Right atrium auricular region (tissue), 2 donors: ENCODE results near the gene TBC1D2B. TPM values are rescaled to one million over a fixed set of nuclear protein-coding genes. Genes with fewer than 3 reads are reported as not detected.

ENCODE experiments used
- DNase-seq: peaks from one replicate; pipeline ENCODE4 v3.0.0-alpha.2; 2019; ENCODE audit warnings: low spot score
- H3K27ac ChIP-seq, 2 donors: fragments of 200-600 bp; sonication (generic); 1 replicate in 1 of 2; 2 replicates in 1 of 2; pipeline ENCODE4 v1.5.1; 2016 to 2019
- H3K27me3 ChIP-seq, 2 donors: fragments of 200-600 bp; sonication (generic); one replicate each; pipeline versions ENCODE4 v1.5.1 to v1.6.0; 2017 to 2019
- H3K36me3 ChIP-seq: fragments of 200-600 bp; sonication (generic); one replicate; pipeline ENCODE4 v1.5.1; 2016
- H3K4me1 ChIP-seq, 2 donors: fragments of 200-600 bp; sonication (generic); one replicate each; pipeline versions ENCODE4 v1.5.1 to v1.6.0; 2017 to 2019
- H3K4me3 ChIP-seq, 2 donors: fragments of 200-600 bp; sonication (generic); 1 replicate in 1 of 2; 2 replicates in 1 of 2; pipeline ENCODE4 v1.5.1; 2017 to 2019; ENCODE audit warnings: mild to moderate bottlenecking in 1 of 2, moderate library complexity in 1 of 2
- H3K9me3 ChIP-seq, 2 donors: fragments of 200-600 bp; sonication (generic); one replicate each; pipeline ENCODE4 v1.5.1; 2019
- total RNA-seq, 2 donors: library from RNA; depleted of rRNA; stranded (reverse); fragments of >200 nt; gene quantifications; one replicate each; pipeline ENCODE4 v1.1.0, GENCODE V29; 2016
- TF ChIP-seq, protein P1 (sequence below), 2 donors: fragments of 200-600 bp; sonication (generic); IDR thresholded peaks; one replicate each; pipeline ENCODE4 v1.5.1; 2019; ENCODE audit warnings: antibody characterized with exemption in 2 of 2

Gene TBC1D2B
- total RNA-seq, 2 donors from 2014 or later: 12.5 to 27.7 TPM

- DNase-seq: no peak
- peaks cover 18% of the 10 kb centered on the region for H3K36me3 ChIP-seq
- TF ChIP-seq, protein P1, sequence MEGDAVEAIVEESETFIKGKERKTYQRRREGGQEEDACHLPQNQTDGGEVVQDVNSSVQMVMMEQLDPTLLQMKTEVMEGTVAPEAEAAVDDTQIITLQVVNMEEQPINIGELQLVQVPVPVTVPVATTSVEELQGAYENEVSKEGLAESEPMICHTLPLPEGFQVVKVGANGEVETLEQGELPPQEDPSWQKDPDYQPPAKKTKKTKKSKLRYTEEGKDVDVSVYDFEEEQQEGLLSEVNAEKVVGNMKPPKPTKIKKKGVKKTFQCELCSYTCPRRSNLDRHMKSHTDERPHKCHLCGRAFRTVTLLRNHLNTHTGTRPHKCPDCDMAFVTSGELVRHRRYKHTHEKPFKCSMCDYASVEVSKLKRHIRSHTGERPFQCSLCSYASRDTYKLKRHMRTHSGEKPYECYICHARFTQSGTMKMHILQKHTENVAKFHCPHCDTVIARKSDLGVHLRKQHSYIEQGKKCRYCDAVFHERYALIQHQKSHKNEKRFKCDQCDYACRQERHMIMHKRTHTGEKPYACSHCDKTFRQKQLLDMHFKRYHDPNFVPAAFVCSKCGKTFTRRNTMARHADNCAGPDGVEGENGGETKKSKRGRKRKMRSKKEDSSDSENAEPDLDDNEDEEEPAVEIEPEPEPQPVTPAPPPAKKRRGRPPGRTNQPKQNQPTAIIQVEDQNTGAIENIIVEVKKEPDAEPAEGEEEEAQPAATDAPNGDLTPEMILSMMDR (IDR thresholded peaks at IDR 0.05): no peak
- no peak overlapping the region for H3K27ac ChIP-seq
- H3K27me3 ChIP-seq: no peaks in the 10 kb centered on the region
- H3K4me3 ChIP-seq: no peak overlapping the region
- H3K9me3 ChIP-seq: no peaks in the 10 kb centered on the region
- peaks cover 0 to 31% of the 10 kb centered on the region in 2 donors for H3K4me1 ChIP-seq
These were observed 32.3 kb downstream of the TBC1D2B start for GRCh38 chr15:78045189-78045588.

GRCh38 chr15:78044407-78045155 is 32.9 kb downstream of the TBC1D2B start:
- Histone ChIP-seq H3K27me3 (no peaks in the 10 kb centered on the region), H3K9me3 (no peaks in the 10 kb centered on the region), H3K4me3 (no peak overlapping the region), H3K36me3 (peaks cover 18% of the 10 kb centered on the region), H3K27ac (no peak overlapping the region), H3K4me1 (peaks cover 0 to 25% of the 10 kb centered on the region in 2 donors)
- TF ChIP-seq, protein P1 (IDR thresholded peaks at IDR 0.05): no peak
- no peak for DNase-seq

GRCh38 chr15:78041946-78042345 is 35.6 kb downstream of the TBC1D2B start:
- peaks cover 0 to 11% of the 10 kb centered on the region in 2 donors for H3K4me1 ChIP-seq
- TF ChIP-seq, protein P1 (IDR thresholded peaks at IDR 0.05): no peak
- H3K27ac ChIP-seq: no peak overlapping the region
- no peaks in the 10 kb centered on the region for H3K27me3 ChIP-seq
- peaks cover 18% of the 10 kb centered on the region for H3K36me3 ChIP-seq
- H3K9me3 ChIP-seq: no peaks in the 10 kb centered on the region
- H3K4me3 ChIP-seq: no peak overlapping the region
- DNase-seq: no peak

GRCh38 chr15:78040653-78041244 is 36.8 kb downstream of the TBC1D2B start:
- peaks cover 0 to 22% of the 10 kb centered on the region in 2 donors for H3K4me1 ChIP-seq
- TF ChIP-seq, protein P1 (IDR thresholded peaks at IDR 0.05): no peak
- no peaks in the 10 kb centered on the region for H3K9me3 ChIP-seq
- peaks cover 18% of the 10 kb centered on the region for H3K36me3 ChIP-seq
- no peak for DNase-seq
- no peaks in the 10 kb centered on the region for H3K27me3 ChIP-seq
- no peak overlapping the region for H3K27ac ChIP-seq
- no peak overlapping the region for H3K4me3 ChIP-seq

DNA sequence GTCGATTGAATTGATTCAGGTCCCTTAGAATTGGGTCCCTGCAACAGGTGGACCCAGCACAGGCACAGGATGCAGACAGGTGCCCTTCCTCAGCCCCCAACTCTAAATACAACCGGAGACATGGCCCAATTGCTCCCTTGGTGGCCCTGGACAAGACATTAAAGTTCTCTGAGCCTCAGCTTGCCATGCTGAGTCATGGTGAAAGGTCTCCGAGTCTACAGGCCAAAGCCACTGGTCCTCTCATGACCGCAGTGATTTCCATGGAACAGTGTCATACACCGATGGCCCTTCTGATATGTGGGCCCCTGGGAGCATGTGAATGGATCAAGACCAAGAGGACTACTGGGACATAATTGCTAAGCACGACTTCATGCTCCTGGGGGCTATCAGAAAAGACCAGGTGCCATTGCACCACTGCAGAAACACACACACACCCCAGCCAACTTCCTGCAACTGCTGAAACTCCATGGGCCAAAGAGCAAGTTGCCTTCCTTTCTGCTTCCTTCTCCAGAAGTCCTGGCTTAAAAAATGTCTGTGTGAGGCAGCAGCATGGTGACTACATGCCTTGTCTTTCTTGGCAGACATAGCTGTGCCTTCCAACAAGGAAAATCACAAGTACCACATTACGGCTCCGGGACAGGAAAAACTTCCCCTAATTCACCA is 38.8 kb downstream of the TBC1D2B start:
- Histone ChIP-seq H3K36me3 (peaks cover 18% of the 10 kb centered on the region), H3K4me1 (peaks cover 0 to 42% of the 10 kb centered on the region in 2 donors), H3K27ac (no peak overlapping the region), H3K4me3 (no peak overlapping the region), H3K9me3 (no peaks in the 10 kb centered on the region), H3K27me3 (no peaks in the 10 kb centered on the region)
- DNase-seq: peak; percentile 30
- TF ChIP-seq, protein P1 (IDR thresholded peaks at IDR 0.05): no peak
